Hematopoietic multipotent progenitor cell treated with erythropoietin and hydrocortisone succinate and interleukin-3 and kit ligand, for 15 days (in vitro differentiated cells): ENCODE measurements around the gene EIF4E.
A peak's percentile ranks its signal among the peaks of the same experiment; 100 is the strongest.
"Not testable (repeated sequence)": the region's sequence is repeated elsewhere in the genome, so short reads cannot be mapped to it uniquely, and the experiment has no call there.

Experiments
- DNase-seq: peaks from one replicate; pipeline ENCODE4 v3.0.0-alpha.2; 2015; ENCODE audit warnings: low spot score

Gene EIF4E

DNA sequence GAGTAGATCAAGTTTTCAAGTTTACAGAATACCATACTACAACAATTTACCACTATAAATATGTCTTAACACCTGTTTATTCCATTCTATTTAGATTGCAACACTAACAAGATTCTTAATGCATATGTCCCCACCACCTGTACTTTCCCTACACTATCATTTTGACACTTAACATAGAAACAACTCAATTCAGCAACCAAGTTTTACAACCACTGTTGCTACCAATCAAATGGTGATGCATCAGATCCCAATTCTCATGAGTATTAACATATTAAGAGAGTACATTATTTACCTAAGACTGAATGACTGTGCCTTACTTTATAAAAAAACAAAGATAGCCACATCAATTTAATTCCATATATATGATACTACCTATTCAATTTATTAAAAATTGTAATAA is 49.4 kb downstream of the EIF4E start:
- no peak for DNase-seq

DNA sequence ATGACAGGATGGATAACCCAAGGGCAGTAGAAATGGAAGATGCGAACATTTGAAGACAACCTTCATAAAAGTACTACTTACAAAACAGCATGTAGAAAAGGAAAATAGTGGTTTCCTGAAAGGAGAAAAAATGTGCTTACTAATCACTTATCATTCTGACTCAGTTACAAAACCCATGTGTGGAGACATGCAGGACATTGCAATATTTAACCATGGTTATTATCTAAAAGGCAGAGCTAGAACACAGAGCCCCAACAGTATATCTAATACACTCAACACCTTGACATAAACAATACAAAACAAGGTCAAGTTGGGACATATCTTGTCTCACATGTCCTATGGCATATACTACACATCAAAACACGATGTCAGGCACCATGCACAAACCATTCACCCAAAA is 55.9 kb downstream of the EIF4E start:
- DNase-seq, result no peak

DNA sequence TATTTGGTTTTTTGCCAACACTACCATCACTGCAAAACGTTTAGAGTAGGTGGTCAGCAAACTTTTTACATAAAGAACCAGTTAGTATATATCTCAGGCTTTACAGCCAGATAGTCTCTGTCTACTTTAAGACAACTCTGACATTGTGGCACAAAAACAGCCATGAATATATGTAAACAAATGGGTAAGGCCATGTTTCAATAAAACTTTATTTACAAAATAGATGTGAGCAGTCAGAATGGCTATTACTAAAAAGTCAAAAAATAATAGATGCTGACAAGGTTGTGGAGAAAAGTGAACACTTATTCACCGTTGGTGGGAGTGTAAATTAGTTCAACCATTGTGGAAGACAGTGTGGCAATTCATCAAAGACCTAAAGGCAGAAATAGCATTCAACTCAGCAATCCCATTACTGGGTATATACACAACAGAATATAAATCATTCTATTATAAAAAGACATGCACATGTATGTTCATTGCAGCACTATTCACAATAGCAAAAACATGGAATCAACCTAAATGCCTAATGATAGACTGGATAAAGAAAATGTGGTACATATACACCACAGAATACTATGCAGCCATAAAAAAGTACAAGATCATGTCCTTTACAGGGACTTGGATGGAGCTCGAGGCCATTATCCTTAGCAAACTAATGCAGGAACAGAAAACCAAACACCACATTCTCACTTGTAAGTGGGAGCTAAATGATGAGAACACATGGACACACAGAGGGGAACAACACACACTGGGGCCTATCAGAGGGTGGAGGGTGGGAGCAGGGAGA is 56.6 kb downstream of the EIF4E start:
- DNase-seq, result not testable (repeated sequence)

DNA sequence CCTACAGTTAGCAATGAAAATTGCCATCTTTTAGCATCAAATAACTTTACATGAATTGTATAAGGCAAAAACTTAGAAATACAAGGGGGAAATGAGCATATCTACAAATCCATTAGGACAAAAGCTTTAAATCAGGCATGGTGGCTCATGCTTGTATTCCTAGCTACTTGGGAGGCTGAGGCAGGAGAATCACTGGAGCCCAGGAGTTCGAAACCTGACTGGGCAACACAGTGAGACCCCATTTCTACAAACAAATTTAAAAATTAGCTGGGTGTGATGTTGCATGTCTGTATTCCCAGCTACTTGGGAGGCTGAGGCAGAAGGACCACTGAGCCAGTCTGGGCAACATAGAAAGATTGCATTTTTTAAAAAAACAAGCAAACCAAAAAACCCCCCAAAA is 61.3 kb downstream of the EIF4E start:
- no peak for DNase-seq

DNA sequence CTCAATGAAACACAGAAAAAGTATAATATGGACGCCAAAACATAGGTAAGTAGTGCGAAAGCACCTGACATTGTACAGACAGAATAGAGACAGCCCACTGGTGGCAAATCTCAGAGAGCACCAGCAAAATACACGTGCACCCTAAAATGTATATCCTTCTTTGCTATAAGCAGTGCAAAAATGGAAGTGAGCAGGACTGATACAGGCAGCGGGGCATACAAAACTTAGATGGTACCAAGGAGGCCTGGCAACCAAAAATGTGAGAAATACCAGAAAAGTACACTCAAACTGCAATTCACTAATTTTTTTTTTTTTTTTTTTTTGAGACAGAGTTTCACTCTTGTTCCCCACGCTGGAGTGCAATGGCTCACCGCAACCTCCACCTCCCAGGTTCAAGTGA is 63.9 kb downstream of the EIF4E start:
- no peak for DNase-seq

DNA sequence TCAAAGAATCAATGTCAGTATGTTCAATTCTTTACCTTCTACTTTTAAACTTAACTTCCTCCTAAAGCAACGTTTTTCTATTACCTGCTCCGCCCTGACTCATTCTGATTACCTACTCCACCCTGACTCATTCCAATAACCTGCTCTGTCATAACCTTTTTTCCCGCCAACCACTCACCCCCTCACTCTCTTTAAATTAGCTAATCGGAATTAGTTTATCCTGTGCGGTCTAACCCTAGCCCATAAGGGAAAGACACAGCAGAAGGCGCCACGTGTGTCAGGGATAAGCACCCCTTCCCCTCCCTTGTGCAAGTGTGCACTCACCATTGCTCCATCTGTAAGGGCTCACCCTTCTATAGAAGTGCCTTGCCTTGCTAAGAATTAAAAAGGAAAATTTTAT is 64.4 kb downstream of the EIF4E start:
- no peak for DNase-seq

DNA sequence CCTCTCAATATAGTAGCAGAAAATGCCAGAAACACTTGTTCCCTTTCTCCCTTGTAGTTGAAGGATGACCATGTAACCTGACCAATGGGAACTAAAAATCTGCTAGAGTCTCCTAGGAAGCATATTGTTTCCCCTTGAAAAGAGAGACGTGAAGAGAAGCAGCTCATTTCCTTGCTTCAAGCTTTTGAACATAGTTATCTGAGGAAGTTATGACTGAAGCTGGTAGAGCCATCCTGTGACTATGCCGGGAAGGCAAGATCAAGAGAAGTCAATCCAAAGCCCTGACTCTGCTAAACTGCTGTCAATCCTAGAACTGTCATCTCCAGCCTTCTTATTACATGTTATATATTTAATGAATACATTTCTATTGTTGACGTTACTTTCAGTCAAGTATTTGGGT is 66.6 kb downstream of the EIF4E start:
- no peak for DNase-seq

DNA sequence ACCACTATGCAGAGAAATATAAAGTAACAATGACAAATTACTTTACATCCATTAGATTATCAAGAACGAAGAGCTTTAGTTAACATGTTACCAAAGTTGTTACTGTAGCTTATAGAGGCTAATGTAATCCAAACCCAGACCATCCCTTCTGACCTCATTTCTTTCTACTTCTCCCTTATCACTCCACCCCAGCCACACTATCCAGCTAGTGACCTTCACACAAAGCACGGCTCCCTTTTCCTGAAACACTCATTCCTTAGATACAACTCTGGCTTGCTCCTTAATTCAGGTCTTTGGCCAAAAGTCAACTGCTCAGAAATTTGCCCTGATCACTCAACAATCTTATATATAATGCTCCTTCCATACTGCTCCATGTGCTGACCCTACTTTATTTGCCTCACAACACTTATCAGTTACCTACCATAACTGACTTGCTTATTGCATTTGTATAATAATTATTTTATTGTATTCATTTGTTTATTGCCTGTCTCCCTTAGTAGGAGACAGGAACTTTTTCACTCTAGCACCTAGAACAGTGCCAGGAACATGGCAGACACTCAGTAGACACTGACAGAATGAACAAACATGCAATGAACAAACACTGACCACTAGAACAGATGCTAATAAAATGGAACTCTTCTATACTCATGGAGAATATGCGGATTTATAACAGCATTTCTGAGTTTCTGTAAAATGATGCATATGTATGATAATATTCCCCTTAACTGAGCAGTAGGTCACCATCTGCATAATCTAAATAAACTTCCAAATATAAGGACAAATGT is 67.6 kb downstream of the EIF4E start:
- DNase-seq, result peak; percentile 37

DNA sequence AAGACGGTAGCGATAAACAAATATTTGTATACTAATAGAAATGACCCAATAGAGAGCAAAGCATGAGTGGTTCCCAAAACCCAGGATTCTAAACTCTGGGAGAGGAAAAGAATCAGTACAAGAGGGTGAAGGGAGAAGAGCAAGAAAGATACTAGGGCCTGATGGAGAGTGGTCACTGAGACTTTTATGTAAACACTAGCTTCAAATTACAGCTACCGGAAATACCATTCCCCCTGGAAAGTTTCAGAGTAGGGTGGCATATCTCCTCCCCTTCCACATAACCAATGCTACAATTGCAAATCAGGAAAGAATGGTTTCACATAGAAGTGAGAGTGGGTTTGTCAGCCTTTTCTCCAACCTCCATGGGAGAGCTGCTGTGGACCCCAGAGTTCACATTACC is 77.1 kb downstream of the EIF4E start:
- no peak for DNase-seq

DNA sequence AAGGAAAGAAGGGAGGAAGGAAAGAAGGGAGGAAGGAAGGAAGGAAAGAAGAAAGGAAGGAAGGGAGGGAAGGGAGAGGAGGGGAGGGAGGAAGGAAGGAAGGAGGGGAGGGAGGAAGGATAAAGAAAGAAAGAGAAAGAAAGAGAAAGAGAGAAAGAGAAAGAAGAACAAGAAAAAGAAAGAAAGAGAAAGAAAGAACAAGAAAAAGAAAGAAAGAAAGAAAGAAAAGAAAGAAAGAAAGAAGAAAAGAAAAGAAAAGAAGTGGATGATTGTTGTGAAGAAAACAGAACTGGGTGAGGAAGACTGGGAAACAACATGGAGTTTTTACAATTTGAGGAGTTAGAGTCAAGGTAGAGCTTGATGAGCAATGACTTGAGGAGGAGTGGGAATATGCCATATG is 78.0 kb downstream of the EIF4E start:
- no peak for DNase-seq

DNA sequence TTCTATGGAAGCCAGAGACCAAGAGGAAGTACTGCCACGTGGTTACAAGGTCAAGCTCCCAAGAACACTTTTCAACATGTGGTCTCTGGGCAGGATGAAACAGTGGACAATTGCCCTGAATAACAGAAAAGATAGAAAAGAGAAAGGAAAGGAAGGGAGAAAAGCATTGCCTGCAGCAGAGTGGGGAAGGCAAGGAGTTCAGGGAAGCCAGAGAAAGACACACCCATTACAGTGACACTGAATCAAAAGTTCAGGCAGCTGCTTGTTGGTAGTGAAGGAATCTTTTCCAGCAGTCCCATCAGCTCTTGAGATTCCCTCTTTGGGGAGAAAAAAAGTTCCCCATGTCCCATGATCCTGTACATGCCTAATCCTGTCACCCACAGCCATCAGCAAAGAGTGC is 80.5 kb downstream of the EIF4E start:
- no peak for DNase-seq

DNA sequence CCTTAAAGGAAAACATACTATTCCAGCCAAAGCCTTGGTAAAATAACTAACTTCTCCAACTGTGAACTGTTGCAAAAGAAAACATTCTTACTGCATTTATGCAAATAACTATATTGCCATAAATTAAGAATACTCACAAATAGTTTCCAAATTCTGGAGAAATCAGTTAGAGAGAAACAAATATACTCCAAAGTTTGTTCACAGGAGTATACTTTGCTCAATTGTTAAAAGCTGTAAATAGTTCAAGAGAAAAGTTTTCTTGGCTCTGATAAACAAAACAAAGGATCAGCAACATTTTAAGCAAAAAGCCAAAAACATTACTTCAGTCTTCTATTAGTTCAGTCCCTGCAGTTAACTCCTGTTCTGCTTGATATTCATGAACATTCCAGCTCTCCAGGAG is 83.0 kb downstream of the EIF4E start:
- no peak for DNase-seq

DNA sequence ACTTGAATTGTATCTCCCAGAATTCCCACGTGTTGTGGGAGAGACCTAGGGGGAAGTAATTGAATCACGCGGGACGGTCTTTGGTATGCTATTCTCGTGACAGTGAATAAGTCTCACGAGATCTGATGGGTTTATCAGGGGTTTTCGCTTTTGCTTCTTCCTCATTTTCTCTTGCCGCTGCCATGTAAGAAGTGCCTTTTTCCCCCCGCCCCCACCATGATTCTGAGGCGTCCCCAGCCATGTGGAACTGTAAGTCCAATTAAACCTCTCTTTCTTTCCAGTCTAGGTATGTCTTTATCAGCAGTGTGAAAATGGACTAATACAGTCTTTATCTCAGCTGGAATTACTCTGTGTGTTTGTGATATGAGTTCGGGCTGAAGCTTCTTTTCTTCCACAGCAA is 86.0 kb downstream of the EIF4E start:
- DNase-seq, result not testable (repeated sequence)

DNA sequence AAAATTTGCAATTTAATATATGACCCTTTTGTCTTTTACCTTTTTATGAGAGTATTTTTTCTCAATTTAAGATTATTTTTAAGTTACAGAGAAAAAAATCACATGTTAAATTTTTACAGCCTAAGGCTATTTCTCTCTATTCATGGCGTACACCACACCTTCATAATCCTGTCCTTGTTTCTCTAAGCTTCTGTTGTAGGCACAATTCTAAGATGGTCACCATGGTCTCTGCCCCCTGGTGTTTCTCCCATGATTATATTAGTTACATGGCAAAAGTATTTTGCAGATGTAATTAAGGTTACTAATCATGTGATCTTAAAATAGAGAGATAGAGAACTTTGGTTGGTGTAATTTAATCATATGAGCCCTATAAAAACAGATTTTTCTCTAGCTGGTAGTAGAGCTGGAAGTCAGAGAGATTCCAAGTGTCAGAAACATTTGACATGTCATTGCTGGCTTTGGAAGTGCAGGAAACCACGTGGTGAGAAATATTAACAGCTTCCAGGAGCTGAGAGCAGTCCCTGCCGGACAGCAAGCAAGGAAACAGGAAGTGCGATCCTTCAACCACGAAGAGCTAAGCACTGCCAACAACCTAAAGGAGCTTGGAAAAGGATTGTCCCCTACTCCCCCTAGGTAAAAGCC is 89.8 kb downstream of the EIF4E start:
- no peak for DNase-seq

DNA sequence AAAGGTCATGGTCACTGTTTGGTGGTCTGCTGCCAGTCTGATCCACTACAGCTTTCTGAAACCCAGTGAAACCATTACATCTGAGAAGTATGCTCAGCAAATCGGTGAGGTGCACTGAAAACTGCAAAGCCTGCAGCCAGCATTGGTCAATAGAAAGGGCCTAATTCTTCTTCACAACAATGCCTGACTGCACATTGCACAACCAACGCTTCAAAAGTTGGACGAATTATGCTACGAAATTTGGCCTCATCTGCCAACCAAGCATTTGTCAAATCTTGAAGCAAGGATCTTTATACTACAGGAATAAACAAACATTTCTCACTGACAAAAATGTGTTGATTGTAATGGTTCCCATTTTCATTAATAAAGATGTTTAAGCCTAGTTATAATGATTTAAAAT is 90.4 kb downstream of the EIF4E start:
- DNase-seq, result no peak

DNA sequence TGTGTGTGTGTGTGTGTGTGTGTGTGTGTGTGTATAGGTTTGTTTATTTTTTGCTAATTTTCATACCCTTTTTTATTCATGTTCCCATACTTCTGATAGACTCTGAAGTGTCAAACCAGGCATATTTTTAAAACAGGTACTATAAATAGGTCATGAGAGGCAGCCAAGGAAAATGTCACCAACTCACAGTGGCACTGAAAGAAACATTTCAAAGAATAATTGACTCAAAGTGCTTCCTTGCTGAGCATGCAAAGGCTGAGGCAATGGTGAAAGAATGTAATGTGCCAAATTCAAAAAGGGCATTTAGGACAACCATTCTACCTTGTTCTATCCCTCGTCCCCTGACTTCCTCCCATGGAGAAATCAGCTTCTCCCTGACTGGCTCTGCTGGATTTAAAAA is 95.5 kb downstream of the EIF4E start:
- DNase-seq, result no peak

DNA sequence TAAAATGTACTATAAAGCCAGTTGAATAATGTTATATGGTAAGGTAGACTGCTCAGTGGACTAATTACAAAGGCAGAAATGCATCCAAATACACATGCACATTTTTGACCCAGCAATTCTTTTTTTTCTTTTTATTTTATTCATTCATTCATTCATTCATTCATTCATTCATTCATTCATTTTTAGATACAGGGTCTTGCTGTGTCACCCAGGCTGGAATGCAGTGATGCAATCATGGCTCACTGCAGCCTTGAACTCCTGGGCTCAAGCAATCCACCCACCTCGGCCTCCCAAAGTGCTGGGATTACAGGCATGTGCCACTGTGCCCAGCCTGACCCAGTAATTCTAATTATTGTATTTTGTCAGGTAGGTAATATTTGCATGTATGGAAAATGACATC is 97.9 kb downstream of the EIF4E start:
- not testable (repeated sequence) for DNase-seq
